DND-41 (cell line): ENCODE measurements around the gene SOX5.

Source experiments
- CTCF ChIP-seq: IDR thresholded peaks from 2 replicates; pipeline ENCODE4 v1.5.1; 2012; ENCODE audit warnings: borderline replicate concordance, low read length, moderate library complexity, mild to moderate bottlenecking; ENCODE audit not compliant: poor library complexity, severe bottlenecking; ENCODE audit errors: extremely low read depth
- EZH2 ChIP-seq: IDR thresholded peaks from 3 replicates; pipeline ENCODE4 v1.6.1; 2012; ENCODE audit warnings: borderline replicate concordance, low read depth, mild to moderate bottlenecking, moderate library complexity, low read length, inconsistent platforms; ENCODE audit not compliant: severe bottlenecking

GRCh38 chr12:23815810-23816209, 133.7 kb downstream of the SOX5 start:
- TF ChIP-seq CTCF: no peak
- TF ChIP-seq EZH2: no peak
